Stimulated activated CD8-positive, alpha-beta memory T cell treated with anti-CD3 and anti-CD28 coated beads, Interleukin-7, amount 100 ng/mL, for 48 hours (primary cell): ENCODE data around the gene PAX2.

Experiments
- DNase-seq, 2 donors: peaks; one replicate each; pipeline ENCODE4 v3.0.0-alpha.2; 2020; ENCODE audit warnings: low read depth in 1 of 2; ENCODE audit errors: extremely low read depth in 1 of 2

Gene PAX2

GRCh38 chr10:100750291-100751210 lies 5.2 kb downstream of the PAX2 start:
- no peak for DNase-seq

DNA sequence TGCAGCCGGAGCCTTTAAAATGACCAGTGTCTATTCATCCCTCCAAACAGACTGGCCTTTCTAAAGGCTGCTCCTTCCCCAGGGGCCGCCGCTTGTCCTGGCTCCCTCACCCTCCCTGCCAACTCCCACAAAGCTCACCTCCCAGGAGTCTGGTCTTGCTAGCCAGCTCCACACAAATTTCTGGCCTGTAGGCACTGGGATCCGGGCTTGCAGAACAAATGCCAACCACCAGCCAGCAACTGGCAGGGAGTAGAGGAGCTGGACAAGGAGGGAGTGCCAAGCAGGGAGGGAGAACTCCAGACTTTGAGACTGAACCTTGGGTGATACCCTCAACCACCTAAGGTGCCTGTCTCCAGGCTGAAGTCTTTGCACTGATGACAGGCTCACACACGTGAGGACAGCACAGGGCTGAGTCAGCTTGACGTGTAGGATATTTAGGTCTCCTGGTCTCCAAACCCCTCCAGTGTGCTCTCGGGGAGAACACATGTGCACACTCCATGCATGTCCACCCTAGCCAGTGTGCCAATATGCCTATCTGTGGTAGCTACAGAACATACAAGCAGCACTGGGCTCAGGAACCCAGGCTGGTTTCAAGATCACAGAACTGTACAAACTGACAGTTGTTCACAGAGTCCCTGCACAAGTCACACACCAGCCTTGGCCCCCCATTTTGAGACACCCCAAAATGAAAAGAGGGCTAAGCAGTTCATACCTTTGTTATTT lies 6.0 kb downstream of the PAX2 start:
- DNase-seq = no peak

DNA sequence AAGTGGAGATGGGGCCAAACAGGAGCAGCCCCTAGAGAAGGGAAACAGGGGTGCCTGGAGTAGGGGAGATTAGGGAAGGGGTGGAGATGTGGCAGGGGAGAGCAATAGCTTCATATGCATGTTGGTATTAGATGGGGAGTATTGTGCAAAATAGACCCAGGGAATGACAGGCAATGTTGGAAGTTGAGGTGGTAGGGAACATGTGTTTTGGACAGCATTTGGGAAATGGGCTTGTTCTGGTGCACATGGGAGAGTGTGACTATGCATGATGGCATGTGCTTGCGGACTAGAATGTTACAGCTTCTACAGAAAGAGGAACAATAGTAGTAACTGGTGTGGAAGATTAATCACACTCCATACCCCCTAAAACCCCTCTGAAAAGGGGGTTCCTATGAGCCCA lies 10.4 kb downstream of the PAX2 start:
- DNase-seq = no peak

DNA sequence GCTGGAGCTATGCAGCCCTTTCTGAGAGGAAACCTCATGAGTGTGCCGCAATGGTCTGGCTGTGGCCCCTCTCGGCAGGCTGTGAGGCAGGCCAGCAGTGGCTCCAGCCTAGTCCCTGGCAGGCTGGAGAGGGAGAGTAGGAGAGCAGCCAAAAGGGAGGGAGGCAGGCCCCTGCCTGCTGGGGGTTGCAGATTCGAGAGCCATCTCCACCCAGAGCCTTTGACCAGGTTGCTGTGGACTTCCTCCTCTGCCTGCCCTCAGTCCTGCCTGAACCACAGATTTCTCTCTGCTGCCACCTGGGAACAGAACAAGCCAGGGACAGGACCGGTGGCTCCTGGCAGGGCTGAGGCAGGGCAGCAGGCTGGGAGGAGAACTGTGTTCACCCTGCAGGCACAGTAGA lies 13.9 kb downstream of the PAX2 start:
- DNase-seq = no peak

GRCh38 chr10:100760726-100761125 lies 15.3 kb downstream of the PAX2 start:
- DNase-seq = no peak

GRCh38 chr10:100761191-100761590 lies 15.8 kb downstream of the PAX2 start:
- no peak for DNase-seq

DNA sequence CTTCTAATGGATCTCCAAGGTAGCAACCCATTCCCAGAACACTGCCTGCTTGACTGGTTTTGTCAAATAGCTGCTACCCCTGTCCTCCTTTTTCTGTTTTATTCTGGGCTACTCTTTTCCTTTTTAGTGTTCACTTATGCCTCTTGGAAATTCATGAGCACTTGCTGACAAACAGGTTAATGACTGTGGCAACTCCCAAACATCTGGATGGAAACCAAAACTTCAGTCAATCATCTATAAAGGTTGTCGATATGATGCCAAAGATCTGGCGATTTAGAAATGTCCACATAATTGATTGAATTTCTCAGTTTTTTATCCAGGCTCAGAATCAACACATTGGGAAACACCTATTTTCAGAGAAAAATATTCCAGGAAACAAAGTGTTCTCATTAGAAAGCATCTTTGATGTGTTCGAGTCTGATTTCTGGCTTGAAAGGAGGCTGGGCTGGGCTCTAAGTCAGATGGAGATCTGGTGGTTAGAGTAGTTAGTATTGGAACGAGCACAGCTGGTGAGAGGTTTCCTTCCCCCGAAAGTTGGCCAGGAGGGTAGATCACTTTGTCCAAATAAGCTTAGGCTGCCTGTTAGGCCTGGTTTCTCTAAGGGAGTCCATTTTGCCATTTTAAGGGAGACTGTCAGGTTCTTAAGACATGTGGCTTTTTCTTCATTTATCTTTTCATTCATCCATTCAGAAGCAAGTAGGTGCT lies 17.8 kb downstream of the PAX2 start:
- no peak for DNase-seq

GRCh38 chr10:100766693-100767421 lies 21.5 kb downstream of the PAX2 start:
- DNase-seq = no peak

DNA sequence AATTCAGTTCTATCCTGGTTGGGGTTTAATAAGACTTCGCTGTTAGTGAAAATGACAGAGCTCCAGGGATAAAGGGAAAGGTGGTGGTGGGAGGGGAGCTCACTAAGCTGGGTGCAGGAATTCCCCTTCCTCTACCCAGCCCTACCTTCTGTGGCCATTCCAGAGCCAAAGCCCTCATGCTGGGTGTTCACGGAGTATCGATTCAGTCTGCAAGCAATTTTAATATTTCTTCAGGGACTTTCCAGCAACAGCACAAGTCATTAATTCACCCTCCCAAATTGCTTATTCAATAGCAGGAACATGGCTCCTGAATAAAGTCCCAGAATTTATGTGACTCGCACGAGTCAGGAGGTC lies 22.0 kb downstream of the PAX2 start:
- DNase-seq = no peak

DNA sequence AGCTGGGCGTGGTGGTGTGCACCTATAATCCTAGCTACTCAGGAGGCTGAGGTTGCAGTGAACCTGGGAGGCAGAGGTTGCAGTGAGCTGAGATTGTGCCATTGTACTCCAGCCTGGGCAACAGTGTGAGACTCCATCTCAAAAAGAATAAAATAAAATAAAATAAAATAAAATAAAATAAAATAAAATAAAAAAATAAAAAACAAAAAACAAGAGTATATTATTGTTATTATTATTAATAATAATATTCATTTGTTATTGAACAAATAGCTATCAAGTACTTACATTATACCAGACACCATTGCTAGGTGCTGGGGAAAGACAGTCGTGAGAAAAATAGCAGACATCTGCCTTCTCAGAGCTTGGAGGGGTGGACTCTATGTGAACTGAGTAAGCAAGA lies 24.1 kb downstream of the PAX2 start:
- DNase-seq = no peak

- no peak for DNase-seq
Observed at GRCh38 chr10:100773646-100774045, 28.3 kb downstream of the PAX2 start.

GRCh38 chr10:100774223-100774622 lies 28.8 kb downstream of the PAX2 start:
- DNase-seq = no peak

- DNase-seq = no peak
Observed at GRCh38 chr10:100774876-100775275, 29.5 kb downstream of the PAX2 start.

- DNase-seq = no peak
Observed at GRCh38 chr10:100775386-100775785, 30.0 kb downstream of the PAX2 start.

- DNase-seq = no peak
Observed at GRCh38 chr10:100775871-100776270, 30.5 kb downstream of the PAX2 start.

GRCh38 chr10:100776671-100777070 lies 31.3 kb downstream of the PAX2 start:
- no peak for DNase-seq

DNA sequence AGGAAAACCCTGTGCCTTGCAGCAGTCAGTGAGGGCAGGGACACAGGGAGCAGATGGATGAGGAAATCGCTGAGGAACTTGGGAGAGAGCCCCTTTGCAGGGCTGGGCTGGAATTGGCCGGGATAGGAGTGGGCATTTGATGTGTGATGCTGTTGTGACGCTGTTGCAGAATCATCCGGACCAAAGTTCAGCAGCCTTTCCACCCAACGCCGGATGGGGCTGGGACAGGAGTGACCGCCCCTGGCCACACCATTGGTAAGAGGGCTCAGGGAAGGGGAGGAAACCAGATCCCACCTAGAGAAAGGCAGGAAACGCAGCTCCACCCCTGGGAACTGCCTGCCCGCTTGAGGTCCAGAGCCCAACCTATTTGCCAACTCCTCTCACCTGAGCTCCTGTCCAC lies 33.9 kb downstream of the PAX2 start:
- DNase-seq = no peak

DNA sequence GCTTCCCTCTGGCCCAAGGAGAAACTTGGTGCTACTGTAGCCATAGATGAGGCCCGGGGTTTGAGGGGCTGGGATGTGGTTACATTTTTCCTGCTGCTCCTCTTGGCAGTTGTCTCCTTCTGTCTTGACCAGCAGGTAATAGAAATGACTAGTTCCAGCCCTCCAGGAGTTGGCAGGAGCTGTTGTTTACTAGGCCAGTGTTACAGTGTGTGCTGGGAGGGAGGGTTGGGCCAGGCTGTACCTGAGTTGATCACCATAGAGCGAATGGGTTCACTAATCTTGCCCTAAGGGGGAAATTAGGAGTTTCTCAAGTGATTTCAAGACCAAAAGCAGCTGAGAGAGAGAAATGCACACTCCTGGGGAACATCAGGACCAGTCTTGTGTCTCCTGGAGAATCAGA lies 34.9 kb downstream of the PAX2 start:
- no peak for DNase-seq

- DNase-seq = no peak
Observed at GRCh38 chr10:100781145-100781665, 35.8 kb downstream of the PAX2 start.

- DNase-seq = no peak
Observed at GRCh38 chr10:100782461-100783244, 37.3 kb downstream of the PAX2 start.
